Pancreas (tissue), 10 donors: ENCODE measurements around the gene CDH2. TPM values are rescaled to one million over a fixed set of nuclear protein-coding genes. Genes with fewer than 3 reads are reported as not detected.
"Not testable (repeated sequence)": the region's sequence is repeated elsewhere in the genome, so short reads cannot be mapped to it uniquely, and the experiment has no call there.

ENCODE experiments used
- ATAC-seq, 4 donors: fragments of 200-7000 bp; cut with Tn5 transposase; one replicate each; pipeline versions ENCODE4 v1.8.0 to v1.9.1; 2020; ENCODE audit warnings: mild to moderate bottlenecking in 4 of 4, moderate library complexity in 4 of 4
- DNase-seq, 6 donors: peaks; one replicate each; pipeline ENCODE4 v3.0.0-alpha.2; 2020
- FAIRE-seq: peaks from 2 replicates; lab custom pipeline; 2012; peaks lifted over from hg19 to GRCh38; lab: Jason Lieb, UNC
- H3K27ac ChIP-seq, 4 donors: fragments of 200-600 bp; sonication (generic); 1 replicate in 3 of 4; 2 replicates in 1 of 4; pipeline versions ENCODE4 v1.5.0 to v1.8.0; 2020
- H3K27me3 ChIP-seq, 4 donors: fragments of 200-600 bp; one replicate each; pipeline ENCODE4 v1.8.0; 2021
- H3K36me3 ChIP-seq, 3 donors: fragments of 200-600 bp; sonication (generic) in 1 of 3; one replicate each; pipeline versions ENCODE4 v1.5.0 to v1.8.0; 2020 to 2021
- H3K4me1 ChIP-seq, 3 donors: fragments of 200-600 bp; one replicate each; pipeline ENCODE4 v1.8.0; 2021
- H3K4me3 ChIP-seq, 4 donors: fragments of 200-600 bp; sonication (generic) in 2 of 4; one replicate each; pipeline versions ENCODE4 v1.5.0 to v1.8.0; 2020 to 2021
- H3K9me3 ChIP-seq, 4 donors: fragments of 200-600 bp; one replicate each; pipeline ENCODE4 v1.8.0; 2021
- CTCF ChIP-seq, 4 donors: fragments of 200-600 bp; sonication (generic) in 3 of 4; IDR thresholded peaks; one replicate each; pipeline versions ENCODE4 v1.5.0 to v1.8.0; 2021; ENCODE audit warnings: antibody characterized with exemption in 4 of 4
- WGBS, 2 donors: extraction: QIAGEN DNeasy Blood & Tissue Kit; methylation state at CpG; one replicate each; pipeline ENCODE4 v1.1.7; 2013; 5-methylcytosine and 5-hydroxymethylcytosine counted together
- intact Hi-C, 3 donors: fragments of 100-400 bp; cut with DNase I; formaldehyde crosslinking; loops; one replicate each; pipeline versions ENCODE4 v1.11.1 to v1.14.2; 2022
- polyA plus RNA-seq, 2 donors: library from polyadenylated mRNA; stranded (reverse); fragments of 200-250 nt; gene quantifications; one replicate each; pipeline ENCODE4 v1.2.3, GENCODE V29; 2013
- total RNA-seq, 6 donors: library from RNA; stranded (reverse); fragmentation: NEBNext Ultra II Directional in 4 of 6; extraction: Animal tissue kit (Norgen Biotek cat#: 25700) in 4 of 6; gene quantifications; one replicate each; pipeline versions ENCODE4 v1.2.1 to v1.2.4, GENCODE V29; 2021 to 2023
- donor health status: healthy with polysubstance abuse.
- donor health status: DM: no; HTN: no; CAD: no; lungs with moderate emphysema.
- donor health status: DM: no; HTN: no; CAD: no.
- donor health status: control.
- donor health status: control.
- donor health status: Bipolar disorder and iron deficiency.
- donor health status: DM: yes; HTN: yes; CAD: no.
- donor health status: DM: no; HTN: no; CAD: no.
- donor health status: DM: no; HTN: no; CAD: no.
- donor health status: DM: yes; HTN: yes; CAD: no.

CDH2 gene
- total and polyA plus RNA-seq, 8 donors = 0.15 to 2.9 (median 0.93) TPM

- intact Hi-C loops = no loop called here
- Histone ChIP-seq H3K36me3 (no peaks in the 10 kb centered on the region), H3K4me3 (no peak overlapping the region), H3K27me3 (no peaks in the 10 kb centered on the region), H3K4me1 (no peaks in the 10 kb centered on the region), H3K9me3 (no peaks in the 10 kb centered on the region), H3K27ac (no peak overlapping the region)
- DNase-seq (no peak), FAIRE-seq (no peak), ATAC-seq (no peak)
- WGBS, 2 donors = 53 to 72% methylated on average over 8 of the region's 8 CpGs
- no peak for TF ChIP-seq CTCF (IDR thresholded peaks at IDR 0.05)
Measured at GRCh38 chr18:27921392-27921791, 255.5 kb downstream of the CDH2 start.

DNA sequence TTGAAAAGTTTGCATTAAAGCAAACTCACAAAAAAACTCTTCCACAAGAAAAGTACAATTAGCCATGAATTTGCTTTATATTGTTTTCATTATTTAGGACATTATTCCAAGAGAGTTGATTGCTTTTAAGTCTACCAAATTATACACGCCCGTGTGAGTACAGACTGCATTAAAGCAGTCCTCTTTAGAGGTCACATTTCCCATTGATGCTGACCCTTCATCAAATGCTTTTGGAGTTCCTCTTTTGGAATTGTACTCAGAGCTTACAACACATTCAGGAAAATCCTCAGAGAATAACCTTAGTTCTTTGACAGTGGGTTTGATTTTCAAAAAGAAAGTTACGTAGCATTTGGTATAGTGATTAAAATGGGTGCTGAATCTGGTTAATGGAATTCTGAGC is 256.1 kb downstream of the CDH2 start:
- H3K36me3 ChIP-seq = no peaks in the 10 kb centered on the region
- FAIRE-seq (no peak), DNase-seq (no peak), ATAC-seq (no peak)
- H3K4me1 ChIP-seq = no peaks in the 10 kb centered on the region
- no peaks in the 10 kb centered on the region for H3K9me3 ChIP-seq
- no peak overlapping the region for H3K4me3 ChIP-seq
- no peak overlapping the region for H3K27ac ChIP-seq
- whole genome bisulfite sequencing, 2 donors = 76 to 83% methylated on average over 3 of the region's 3 CpGs
- intact Hi-C loops = no loop called here
- H3K27me3 ChIP-seq = no peaks in the 10 kb centered on the region
- no peak for TF ChIP-seq CTCF (IDR thresholded peaks at IDR 0.05)

DNA sequence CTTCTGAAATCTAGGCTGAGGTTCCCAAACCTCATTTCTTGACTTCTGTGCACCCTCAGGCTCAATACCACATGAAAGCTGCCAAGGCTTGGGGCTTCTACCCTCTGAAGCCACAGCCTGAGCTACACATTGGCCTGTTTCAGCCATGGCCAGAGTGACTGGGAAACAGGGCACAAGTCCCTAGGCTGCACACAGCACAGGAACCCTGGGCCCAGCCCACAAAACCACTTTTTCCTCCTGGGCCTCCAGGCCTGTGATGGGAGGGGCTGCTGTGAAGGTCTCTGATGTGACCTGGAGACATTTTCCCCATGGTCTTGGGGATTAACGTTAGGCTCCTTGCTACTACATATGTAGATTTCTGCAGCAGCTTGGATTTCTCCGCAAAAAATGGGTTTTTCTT is 270.7 kb downstream of the CDH2 start:
- H3K4me3 ChIP-seq, H3K4me1 ChIP-seq, H3K9me3 ChIP-seq, H3K27ac ChIP-seq, FAIRE-seq, intact Hi-C loops, H3K36me3 ChIP-seq, ATAC-seq, H3K27me3 ChIP-seq, DNase-seq: not testable (repeated sequence)
- 73 to 82% methylated on average over 2 of the region's 2 CpGs for WGBS, 2 donors

GRCh38 chr18:27903906-27904305 is 273.0 kb downstream of the CDH2 start:
- intact Hi-C loops = no loop called here

DNA sequence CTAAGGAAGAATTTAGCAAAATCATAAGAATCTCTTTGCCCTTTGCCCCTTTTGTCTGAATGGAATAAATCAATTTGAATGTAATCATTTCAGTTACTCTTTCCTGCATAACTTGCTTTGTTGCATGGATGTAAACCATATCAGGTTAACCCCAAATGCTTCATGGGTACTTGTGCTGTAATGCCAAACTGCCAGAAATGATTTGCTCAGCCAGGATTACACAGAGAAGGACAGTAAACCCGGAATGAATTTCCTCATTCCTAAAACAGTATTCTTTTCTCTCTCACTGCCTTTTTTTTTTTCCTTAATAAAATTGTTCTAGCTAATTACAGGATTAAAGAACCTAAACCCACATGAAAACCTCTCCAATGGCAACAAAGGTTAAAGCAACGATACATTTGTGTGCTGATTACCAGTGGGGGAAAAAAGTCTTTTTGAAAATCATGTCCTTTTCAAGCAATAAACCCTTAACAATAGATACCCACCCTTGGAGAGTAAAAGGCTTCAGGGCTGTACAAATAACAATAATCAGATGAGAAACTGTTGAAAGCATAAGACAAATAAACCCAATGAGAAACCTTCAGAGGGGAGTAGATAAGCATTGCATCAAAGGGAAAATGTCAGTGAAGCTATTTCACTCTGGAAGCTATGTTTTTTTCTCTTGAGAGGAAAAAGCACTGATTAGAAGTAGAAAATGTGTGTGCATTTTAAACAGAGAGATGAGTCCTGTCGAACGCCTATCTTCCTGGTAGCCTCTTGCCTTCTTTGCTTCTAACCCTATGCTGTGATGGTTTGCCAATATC is 275.3 kb downstream of the CDH2 start:
- H3K27ac ChIP-seq = no peak overlapping the region
- TF ChIP-seq CTCF (IDR thresholded peaks at IDR 0.05) = no peak
- no peaks in the 10 kb centered on the region for H3K9me3 ChIP-seq
- ATAC-seq (no peak), DNase-seq (no peak), FAIRE-seq (no peak)
- intact Hi-C loops = no loop called here
- H3K4me3 ChIP-seq = no peak overlapping the region
- H3K36me3 ChIP-seq = no peaks in the 10 kb centered on the region
- no peaks in the 10 kb centered on the region for H3K27me3 ChIP-seq
- WGBS, 2 donors = 33 to 36% methylated on average over 4 of the region's 4 CpGs
- no peaks in the 10 kb centered on the region for H3K4me1 ChIP-seq

More at GRCh38 chr18:27903906-27904305, 273.0 kb downstream of the CDH2 start:
- WGBS, 2 donors = 61 to 77% methylated on average over 3 of the region's 3 CpGs
- no peaks in the 10 kb centered on the region for H3K36me3 ChIP-seq
- H3K4me1 ChIP-seq = no peaks in the 10 kb centered on the region
- TF ChIP-seq CTCF (IDR thresholded peaks at IDR 0.05) = no peak
- no peaks in the 10 kb centered on the region for H3K9me3 ChIP-seq
- no peak for DNase-seq
- no peak for FAIRE-seq
- no peak for ATAC-seq
- H3K4me3 ChIP-seq = no peak overlapping the region
- H3K27ac ChIP-seq = no peak overlapping the region
- no peaks in the 10 kb centered on the region for H3K27me3 ChIP-seq
